ENCODE measurements around the gene HMCN2.

- TF ChIP-seq POLR2AphosphoS5 (IDR thresholded peaks at IDR 0.05; ENCODE audit: borderline replicate concordance, low read depth, low read length) (no peak), EZH2 (IDR thresholded peaks at IDR 0.05) (no peak)
Observed at GRCh38 chr9:130233587-130233945, 32.0 kb upstream of the HMCN2 start.
